LNCaP clone FGC (cell line): ENCODE data around the gene PLCB1.

Experiments used
- DNase-seq: peaks from one replicate; pipeline ENCODE4 v3.0.0-alpha.2; 2011; ENCODE audit warnings: low read depth
- H3K4me3 ChIP-seq: 2 replicates; pipeline ENCODE4 v1.5.1; 2011; ENCODE audit warnings: mild to moderate bottlenecking, low read depth, low read length, control low read depth
- CTCF ChIP-seq: IDR thresholded peaks from 2 replicates; pipeline ENCODE4 v1.5.1; 2012; ENCODE audit warnings: mild to moderate bottlenecking; ENCODE audit not compliant: control insufficient read depth, insufficient read depth; ENCODE audit errors: extremely low read depth

Gene PLCB1

GRCh38 chr20:8624046-8624445 is 492.0 kb downstream of the PLCB1 start:
- no peak overlapping the region for H3K4me3 ChIP-seq
- no peak for TF ChIP-seq CTCF
- no peak for DNase-seq

DNA sequence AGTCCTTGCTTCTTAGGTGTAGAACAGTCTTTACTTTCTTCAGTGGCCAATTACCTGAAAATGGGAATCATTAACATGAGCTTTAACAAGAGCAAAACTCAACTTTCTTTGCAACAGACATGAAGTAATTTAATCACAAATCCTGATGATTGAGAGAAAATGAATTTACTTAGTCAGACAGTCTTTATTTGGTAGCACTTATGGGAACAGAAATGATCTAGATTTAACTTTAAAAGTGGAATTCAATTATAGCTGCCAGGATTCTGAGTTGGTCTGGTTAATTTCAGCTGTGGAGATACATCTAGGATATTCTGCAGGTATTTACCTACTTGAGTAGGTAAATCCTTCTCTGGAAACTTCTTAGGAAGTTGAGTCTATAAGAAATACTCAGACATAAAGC is 492.6 kb downstream of the PLCB1 start:
- no peak for DNase-seq
- no peak overlapping the region for H3K4me3 ChIP-seq
- TF ChIP-seq CTCF: no peak

GRCh38 chr20:8627340-8628004 is 495.4 kb downstream of the PLCB1 start:
- no peak for TF ChIP-seq CTCF

DNA sequence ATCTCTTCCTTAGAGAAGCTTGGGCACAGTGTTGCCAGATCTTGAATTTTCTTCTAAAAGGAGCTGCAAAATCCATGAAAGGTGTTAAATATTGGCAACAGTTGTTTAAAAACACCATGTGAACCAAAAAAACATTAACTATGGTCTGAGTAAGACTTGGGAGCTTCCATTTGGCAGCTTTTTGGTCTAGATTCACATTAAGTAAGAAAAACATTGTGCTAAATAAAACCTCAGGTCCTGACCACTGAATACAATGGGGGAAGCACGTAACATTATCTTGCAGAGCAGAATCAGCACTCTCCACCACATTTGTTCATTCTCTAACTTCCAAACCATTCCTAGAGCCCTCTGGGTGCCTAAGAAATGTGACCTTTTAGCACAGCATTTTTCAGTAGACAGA is 499.2 kb downstream of the PLCB1 start:
- TF ChIP-seq CTCF: no peak
- no peak overlapping the region for H3K4me3 ChIP-seq
- DNase-seq: no peak

More at GRCh38 chr20:8627340-8628004, 495.4 kb downstream of the PLCB1 start:
- no peak overlapping the region for H3K4me3 ChIP-seq
- DNase-seq: no peak

- TF ChIP-seq CTCF: no peak
- no peak for DNase-seq
- H3K4me3 ChIP-seq: no peak overlapping the region
Measured at GRCh38 chr20:8633366-8633765, 501.3 kb downstream of the PLCB1 start.

DNA sequence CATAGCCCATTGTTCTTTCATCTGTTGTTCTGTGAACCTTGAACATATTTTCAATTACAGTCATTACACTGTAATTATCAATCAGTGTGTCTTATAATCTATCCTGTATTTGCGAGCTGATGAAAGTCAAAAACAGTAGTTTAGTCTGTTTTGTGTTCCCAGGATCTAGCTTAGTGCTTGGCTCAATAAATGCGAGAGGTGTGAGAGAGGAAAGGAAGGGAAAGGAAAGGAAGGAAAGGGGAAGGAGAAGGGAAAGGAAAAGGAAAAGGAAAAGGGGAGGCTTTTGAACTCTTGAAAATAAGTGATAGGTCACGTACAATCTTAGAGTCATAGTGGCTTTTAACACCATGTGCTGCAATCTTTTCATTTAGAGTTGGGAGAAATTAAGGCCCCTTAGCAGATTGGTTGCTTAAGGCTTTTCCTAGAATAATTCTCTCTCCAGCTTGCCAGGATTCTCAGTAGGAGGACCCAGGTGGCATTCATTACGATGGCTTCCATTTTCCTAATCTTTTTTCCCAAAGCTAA is 503.0 kb downstream of the PLCB1 start:
- DNase-seq: no peak
- no peak for TF ChIP-seq CTCF
- no peak overlapping the region for H3K4me3 ChIP-seq

DNA sequence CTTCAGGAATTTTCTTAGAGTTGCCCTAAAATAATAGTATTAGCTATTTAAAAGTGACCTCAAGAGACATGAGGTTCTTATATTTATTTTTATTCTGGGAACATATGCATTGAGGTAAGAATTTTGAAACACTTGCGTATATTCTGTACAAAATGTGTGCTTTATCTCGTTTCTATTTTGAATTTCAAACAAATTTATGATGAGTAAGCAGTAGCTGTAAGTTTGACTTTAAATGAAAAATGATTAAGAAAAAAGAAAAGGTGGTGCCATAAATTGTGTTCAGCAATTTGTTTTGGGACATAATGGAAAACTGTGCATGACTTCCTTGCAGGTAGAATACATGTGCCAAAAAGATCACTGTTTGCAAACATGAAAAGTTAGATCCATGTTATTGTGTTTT is 503.8 kb downstream of the PLCB1 start:
- no peak for TF ChIP-seq CTCF
- H3K4me3 ChIP-seq: no peak overlapping the region

More for the DNA sequence above, 503.8 kb downstream of the PLCB1 start:
- no peak for DNase-seq
